HepG2 (cell line): ENCODE results near the gene ZNF445. TPM values are rescaled to one million over a fixed set of nuclear protein-coding genes. Genes with fewer than 3 reads are reported as not detected.

Source experiments
- ATAC-seq: fragments of 200-7000 bp; cut with Tn5 transposase; 3 replicates; pipeline ENCODE4 v1.9.1; 2020; ENCODE audit warnings: mild to moderate bottlenecking, moderate library complexity
- BruUV-seq: library from RNA; stranded (reverse); fragments of 400-500 nt; replicated peaks from 2 replicates; lab custom pipeline; 2021; lab: Mats Ljungman, UMichigan
- CTCF ChIA-PET: fragments of 300-600 bp; formaldehyde crosslinking; extraction: SDS; loops from one replicate; lab custom pipeline; 2021; ENCODE audit warnings: low total read pairs, inconsistent platforms, low intra/inter-chr PET ratio; lab: Yijun Ruan, JAX
- POLR2A ChIA-PET: fragments of 350-600 bp; sonication (Branson Sonifier 250); formaldehyde crosslinking; loops from one replicate; lab custom pipeline; 2020; ENCODE audit warnings: antibody characterized with exemption, inconsistent platforms; lab: Yijun Ruan, JAX
- DNase-seq: peaks from one replicate; pipeline ENCODE4 v3.0.0-alpha.2; 2015; ENCODE audit warnings: low spot score
- FAIRE-seq: peaks from 3 replicates; lab custom pipeline; 2011; peaks lifted over from hg19 to GRCh38; lab: Jason Lieb, UNC
- H2AFZ ChIP-seq: one replicate; pipeline ENCODE4 v1.6.1; 2011; ENCODE audit warnings: low read length, inconsistent platforms
- H3K27ac ChIP-seq: fragments of 300-600 bp; 3 replicates; pipeline ENCODE4 v1.8.0; 2011; ENCODE audit warnings: mixed run types, mild to moderate bottlenecking, mixed read lengths, low read length, inconsistent platforms; ENCODE audit not compliant: insufficient read depth; ENCODE audit errors: extremely low read length
- H3K27me3 ChIP-seq, 2 experiments: fragments of 200-600 bp in 1 of 2; 2 replicates in 1 of 2; 3 replicates in 1 of 2; pipeline versions ENCODE4 v1.6.0 to v1.8.0; 2011; ENCODE audit warnings: low read length in 2 of 2, mild to moderate bottlenecking in 2 of 2, moderate library complexity in 2 of 2, inconsistent platforms in 1 of 2; ENCODE audit not compliant: insufficient read depth in 2 of 2, control insufficient read depth in 1 of 2
- H3K36me3 ChIP-seq, 2 experiments: fragments of 200-600 bp in 1 of 2; replicated peaks in 1 of 2; 2 replicates in 1 of 2; 3 replicates in 1 of 2; pipeline versions ENCODE4 v1.5.1 to v1.8.0; 2011; ENCODE audit warnings: low read length in 2 of 2, inconsistent platforms in 1 of 2; ENCODE audit not compliant: insufficient read depth in 2 of 2, control insufficient read depth in 1 of 2
- H3K4me1 ChIP-seq: 2 replicates; pipeline ENCODE4 v1.5.1; 2012; ENCODE audit warnings: low read length, inconsistent platforms; ENCODE audit not compliant: insufficient read depth
- H3K4me2 ChIP-seq: 2 replicates; pipeline ENCODE4 v1.6.0; 2011; ENCODE audit warnings: low read depth, low read length, inconsistent platforms
- H3K4me3 ChIP-seq, 3 experiments: fragments of 200-600 bp in 1 of 3; sonication (generic), shearing (Covaris generic) in 1 of 3; replicated peaks in 1 of 3; 2 replicates each; pipeline ENCODE4 v1.5.1; 2011 to 2016; ENCODE audit warnings: low read length in 3 of 3, inconsistent platforms in 2 of 3, low read depth in 2 of 3, mild to moderate bottlenecking in 2 of 3, control low read depth in 1 of 3, mixed read lengths in 1 of 3; ENCODE audit not compliant: insufficient read depth in 1 of 3
- H3K79me2 ChIP-seq: one replicate; pipeline ENCODE4 v1.6.1; 2011; ENCODE audit warnings: low read length, inconsistent platforms; ENCODE audit not compliant: insufficient read depth
- H3K9ac ChIP-seq: 2 replicates; pipeline ENCODE4 v1.6.0; 2011; ENCODE audit warnings: mild to moderate bottlenecking, low read depth, low read length, inconsistent platforms; ENCODE audit not compliant: insufficient read depth
- H3K9me3 ChIP-seq: 2 replicates; pipeline ENCODE4 v1.5.1; 2012; ENCODE audit warnings: mild to moderate bottlenecking, low read length
- H4K20me1 ChIP-seq: 2 replicates; pipeline ENCODE4 v1.6.0; 2011; ENCODE audit warnings: inconsistent platforms, mild to moderate bottlenecking, low read length, moderate library complexity; ENCODE audit not compliant: insufficient read depth
- DR1 ChIP-seq: sonication (generic); formaldehyde crosslinking; IDR thresholded peaks from 2 replicates; pipeline ENCODE4 v1.8.0; 2021; ENCODE audit warnings: mild to moderate bottlenecking, missing genetic modification reagents, inconsistent platforms
- GABPA ChIP-seq, 2 experiments: IDR thresholded peaks; 2 replicates each; pipeline ENCODE4 v1.6.1; 2011 to 2016; ENCODE audit warnings: low read depth in 2 of 2, low read length in 1 of 2, missing biosample characterization in 1 of 2, missing genetic modification characterization in 1 of 2
- MTA3 ChIP-seq: sonication (generic); formaldehyde crosslinking; IDR thresholded peaks from 2 replicates; pipeline ENCODE4 v1.4.0; 2020; ENCODE audit warnings: missing genetic modification reagents
- NFYB ChIP-seq: sonication (generic); formaldehyde crosslinking; IDR thresholded peaks from 2 replicates; pipeline ENCODE4 v1.4.0; 2020; ENCODE audit warnings: missing genetic modification reagents
- RAD51 ChIP-seq: fragments of 450-650 bp; IDR thresholded peaks from 2 replicates; pipeline ENCODE4 v1.6.1; 2016; ENCODE audit warnings: borderline replicate concordance
- ZBED4 ChIP-seq: sonication (generic); formaldehyde crosslinking; IDR thresholded peaks from 2 replicates; pipeline ENCODE4 v1.4.0; 2020; ENCODE audit warnings: missing genetic modification reagents, borderline replicate concordance
- ZBTB21 ChIP-seq: sonication (generic); formaldehyde crosslinking; IDR thresholded peaks from 2 replicates; pipeline ENCODE4 v1.4.0; 2020; ENCODE audit warnings: missing genetic modification reagents
- ZNF501 ChIP-seq: sonication (generic); formaldehyde crosslinking; IDR thresholded peaks from 2 replicates; pipeline ENCODE4 v1.5.1; 2020; ENCODE audit warnings: mild to moderate bottlenecking, moderate library complexity, missing genetic modification reagents
- ZNF549 ChIP-seq: sonication (generic); formaldehyde crosslinking; IDR thresholded peaks from 2 replicates; pipeline ENCODE4 v1.5.0; 2020; ENCODE audit warnings: missing genetic modification reagents
- ZSCAN21 ChIP-seq: sonication (generic); formaldehyde crosslinking; IDR thresholded peaks from 2 replicates; pipeline ENCODE4 v1.8.0; 2022; ENCODE audit warnings: mild to moderate bottlenecking, missing genetic modification reagents, moderate library complexity, borderline replicate concordance
- WGBS: methylation state at CpG from one replicate; pipeline ENCODE4 v1.1.6; 2017; ENCODE audit warnings: low lambda C conversion rate; 5-methylcytosine and 5-hydroxymethylcytosine counted together
- in situ Hi-C: cut with HindIII; loops from 2 replicates; pipeline ENCODE4 v1.10.0; 2017; ENCODE audit warnings: low pct_unique_long_range_greater_than_20kb; ENCODE audit not compliant: extremely low pct_ligation_motif_present
- intact Hi-C: fragments of 100-400 bp; cut with micrococcal nuclease; formaldehyde crosslinking; loops from one replicate; pipeline ENCODE4 v1.10.0; 2022; ENCODE audit not compliant: unreplicated experiment
- polyA plus RNA-seq, 8 experiments: library from polyadenylated mRNA; depleted of rRNA in 3 of 8; stranded (reverse) in 7 of 8; unstranded in 1 of 8; fragments of >200 nt; fragmentation: Illumina TruSeq in 4 of 8; extraction: Trizol in 4 of 8; gene quantifications; 2 replicates each; pipeline versions ENCODE4 v1.2.1 to v1.2.3, GENCODE V29; 2011 to 2016; ENCODE audit warnings: low read depth in 4 of 8, missing spikeins in 1 of 8, mixed read lengths in 1 of 8; ENCODE audit not compliant: insufficient read depth in 1 of 8
- total RNA-seq, 5 experiments: library from RNA; depleted of rRNA; stranded (reverse); fragments of >200 nt; fragmentation: Illumina TruSeq; extraction: Trizol; gene quantifications; 2 replicates each; pipeline ENCODE4 v1.2.3, GENCODE V29; 2016; ENCODE audit warnings: low read depth in 1 of 5
- TF ChIP-seq, protein P1 (sequence below): sonication (generic); formaldehyde crosslinking; IDR thresholded peaks from 2 replicates; pipeline ENCODE4 v1.4.0; 2020; ENCODE audit warnings: missing genetic modification reagents, mild to moderate bottlenecking, borderline replicate concordance

The ZNF445 gene
- total and polyA plus RNA-seq, 2 of the 13 experiments (the other 11 are each of a cell fraction or from before 2014, with no cell fraction given), result 4.4 to 10.3 TPM

- TF ChIP-seq ZBED4 (CRISPR knock-in tag) (no peak), GABPA (IDR thresholded peaks at IDR 0.05; ENCODE audit: low read depth, low read length) (no peak), GABPA (CRISPR knock-in tag; IDR thresholded peaks at IDR 0.05; ENCODE audit: low read depth) (no peak), DR1 (CRISPR knock-in tag) (no peak), ZNF501 (CRISPR knock-in tag) (no peak), RAD51 (no peak), ZNF549 (CRISPR knock-in tag) (no peak), MTA3 (CRISPR knock-in tag) (no peak), ZBTB21 (CRISPR knock-in tag) (no peak)
These were observed 30.5 kb downstream of the ZNF445 start (continued) for GRCh38 chr3:44446929-44447328.

DNA sequence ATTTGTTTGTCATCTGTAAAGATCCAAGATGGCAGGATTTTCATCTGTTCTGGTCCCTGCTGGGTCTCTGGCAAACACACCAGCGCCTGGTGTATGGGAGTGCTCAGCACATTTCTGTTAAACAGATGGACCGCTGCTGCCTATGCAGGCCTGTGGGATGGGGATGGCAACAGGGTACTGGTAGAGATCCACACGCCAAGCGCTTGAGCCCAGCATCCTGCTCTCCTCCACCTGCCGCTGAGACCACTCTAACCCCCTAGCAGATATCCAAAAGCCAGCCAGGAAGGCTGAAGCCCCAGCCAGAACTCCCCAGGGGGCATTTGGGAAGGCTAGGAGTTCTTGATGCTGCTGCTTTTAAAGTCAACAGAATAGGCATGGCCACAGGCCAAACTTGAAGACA is 31.7 kb downstream of the ZNF445 start:
- FAIRE-seq, result no peak
- Histone ChIP-seq H3K36me3 (peaks cover 28 to 76% of the 10 kb centered on the region in 2 experiments), H3K27ac (no peak overlapping the region), H3K4me1 (peaks cover 7% of the 10 kb centered on the region), H3K9me3 (no peaks in the 10 kb centered on the region), H3K4me3 (no peak overlapping the region), H3K27me3 (no peaks in the 10 kb centered on the region), H4K20me1 (no peaks in the 10 kb centered on the region), H3K9ac (no peak overlapping the region), H2AFZ (no peak overlapping the region), H3K4me2 (no peak overlapping the region), H3K79me2 (no peaks in the 10 kb centered on the region)
- no peak for DNase-seq
- ATAC-seq, result no peak
- ChIA-PET POLR2A (no interaction called here), CTCF (no interaction called here)
- intact Hi-C loops, result no loop called here
- no TSS peak for BruUV-seq
- in situ Hi-C loops, result no loop called here
- WGBS, result 100% methylated on average over 5 of the region's 5 CpGs
- no peak for TF ChIP-seq NFYB
- TF ChIP-seq, protein P1, sequence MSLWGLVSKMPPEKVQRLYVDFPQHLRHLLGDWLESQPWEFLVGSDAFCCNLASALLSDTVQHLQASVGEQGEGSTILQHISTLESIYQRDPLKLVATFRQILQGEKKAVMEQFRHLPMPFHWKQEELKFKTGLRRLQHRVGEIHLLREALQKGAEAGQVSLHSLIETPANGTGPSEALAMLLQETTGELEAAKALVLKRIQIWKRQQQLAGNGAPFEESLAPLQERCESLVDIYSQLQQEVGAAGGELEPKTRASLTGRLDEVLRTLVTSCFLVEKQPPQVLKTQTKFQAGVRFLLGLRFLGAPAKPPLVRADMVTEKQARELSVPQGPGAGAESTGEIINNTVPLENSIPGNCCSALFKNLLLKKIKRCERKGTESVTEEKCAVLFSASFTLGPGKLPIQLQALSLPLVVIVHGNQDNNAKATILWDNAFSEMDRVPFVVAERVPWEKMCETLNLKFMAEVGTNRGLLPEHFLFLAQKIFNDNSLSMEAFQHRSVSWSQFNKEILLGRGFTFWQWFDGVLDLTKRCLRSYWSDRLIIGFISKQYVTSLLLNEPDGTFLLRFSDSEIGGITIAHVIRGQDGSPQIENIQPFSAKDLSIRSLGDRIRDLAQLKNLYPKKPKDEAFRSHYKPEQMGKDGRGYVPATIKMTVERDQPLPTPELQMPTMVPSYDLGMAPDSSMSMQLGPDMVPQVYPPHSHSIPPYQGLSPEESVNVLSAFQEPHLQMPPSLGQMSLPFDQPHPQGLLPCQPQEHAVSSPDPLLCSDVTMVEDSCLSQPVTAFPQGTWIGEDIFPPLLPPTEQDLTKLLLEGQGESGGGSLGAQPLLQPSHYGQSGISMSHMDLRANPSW (CRISPR knock-in tag), result no peak
- TF ChIP-seq ZSCAN21 (CRISPR knock-in tag), result no peak
